ENCODE results near the gene GLO1.
"Not testable (repeated sequence)": the region's sequence is repeated elsewhere in the genome, so short reads cannot be mapped to it uniquely, and the experiment has no call there.

The GLO1 gene

GRCh38 chr6:38705924-38706323, 3.0 kb upstream of the GLO1 start:
- DNase-seq: no peak

GRCh38 chr6:38703949-38704590, 1.1 kb upstream of the GLO1 start:
- DNase-seq: no peak

DNA sequence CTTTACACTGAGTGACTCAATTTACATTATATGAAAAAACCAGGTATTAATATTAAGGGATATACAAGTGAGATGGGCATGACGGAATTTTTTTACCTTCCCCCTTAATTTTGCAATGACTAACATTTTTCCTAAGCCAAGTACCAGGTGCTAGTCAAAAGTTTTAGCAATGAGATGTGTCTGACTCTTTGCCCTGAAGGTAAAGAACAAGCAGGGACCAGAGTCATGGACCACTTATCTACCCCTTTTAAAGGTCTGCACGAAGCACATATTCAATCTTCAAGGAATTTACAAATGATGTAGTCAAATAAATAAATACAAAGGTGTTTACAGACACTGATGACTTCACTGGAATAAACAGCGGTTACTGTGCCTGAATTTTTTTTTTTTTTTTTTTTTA, 1.4 kb downstream of the GLO1 start:
- no peak for DNase-seq

GRCh38 chr6:38699702-38700101, 3.2 kb downstream of the GLO1 start:
- DNase-seq: not testable (repeated sequence)

DNA sequence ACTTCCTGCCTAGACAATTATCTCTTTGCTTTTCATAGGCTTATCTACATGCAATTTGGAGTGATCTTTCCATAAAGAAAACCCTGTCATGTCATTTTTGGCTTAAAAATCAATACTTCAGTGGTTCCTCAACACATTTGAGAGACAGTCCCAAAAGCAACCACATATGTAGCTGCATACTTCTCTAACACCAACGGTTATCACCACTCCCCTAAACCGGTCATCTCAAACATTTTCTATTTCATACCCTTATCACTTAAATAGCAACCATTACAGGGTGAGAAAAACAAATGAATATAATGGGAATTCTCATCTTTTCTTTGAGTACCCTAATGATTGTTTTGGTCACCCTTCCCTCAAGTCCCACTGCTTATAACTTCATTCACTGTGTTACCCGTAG, 5.1 kb downstream of the GLO1 start:
- DNase-seq: no peak

DNA sequence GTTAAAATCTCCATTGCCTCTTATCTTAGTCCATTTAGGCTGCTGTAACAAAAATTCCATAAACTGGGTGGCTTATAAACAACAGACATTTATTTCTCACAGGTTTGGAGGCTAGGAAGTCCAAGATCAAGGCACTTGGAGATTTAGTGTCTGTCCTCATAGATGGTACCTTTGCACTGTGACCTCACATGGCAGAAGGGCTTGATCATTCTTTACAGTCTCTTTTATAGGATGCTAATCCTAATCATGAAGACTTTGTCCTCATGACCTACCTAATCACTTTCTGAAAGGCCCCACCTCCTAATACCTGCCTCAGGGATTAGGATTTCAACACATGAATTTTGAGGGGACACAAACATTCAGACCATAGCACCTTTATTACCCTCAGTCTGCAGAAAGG, 6.6 kb downstream of the GLO1 start:
- no peak for DNase-seq

- no peak for DNase-seq
These were observed 7.0 kb downstream of the GLO1 start for GRCh38 chr6:38695933-38696332.

DNA sequence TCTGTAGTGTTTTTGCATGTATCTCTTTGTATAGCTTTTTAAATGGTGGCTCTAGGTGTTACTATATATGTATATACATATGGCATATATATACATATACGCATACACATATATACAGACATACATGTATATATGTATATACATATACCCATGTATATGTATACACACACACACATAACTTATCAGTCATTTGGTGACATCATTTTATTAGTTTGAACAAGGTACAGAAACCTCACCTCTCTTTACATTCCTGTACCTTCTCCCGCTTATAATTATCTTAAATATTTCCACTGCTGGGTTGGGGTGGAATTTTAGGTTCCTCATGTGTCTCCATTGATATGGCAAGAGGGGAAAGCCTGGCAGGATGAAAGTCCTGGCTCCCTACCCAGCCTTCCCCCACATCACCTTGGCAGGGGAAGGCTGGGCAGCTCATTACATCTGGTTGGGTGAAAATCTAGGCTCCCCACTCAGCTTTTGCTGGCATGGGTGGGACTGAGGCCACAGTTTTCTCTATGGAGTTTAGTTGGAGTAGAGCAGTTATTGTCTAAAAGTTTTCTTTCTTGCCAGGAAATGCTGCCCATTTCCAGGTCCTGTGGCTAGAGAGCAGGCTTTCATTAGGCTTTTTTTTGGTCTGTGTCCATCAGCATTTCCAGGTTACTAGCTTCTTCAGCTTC, 7.6 kb downstream of the GLO1 start:
- DNase-seq: peak in 11 of 51 donors; percentile 5 to 35 (median 20)

GRCh38 chr6:38688579-38689087, 14.3 kb downstream of the GLO1 start:
- DNase-seq: peak in 5 of 51 donors; percentile 3 to 12 (median 10)

DNA sequence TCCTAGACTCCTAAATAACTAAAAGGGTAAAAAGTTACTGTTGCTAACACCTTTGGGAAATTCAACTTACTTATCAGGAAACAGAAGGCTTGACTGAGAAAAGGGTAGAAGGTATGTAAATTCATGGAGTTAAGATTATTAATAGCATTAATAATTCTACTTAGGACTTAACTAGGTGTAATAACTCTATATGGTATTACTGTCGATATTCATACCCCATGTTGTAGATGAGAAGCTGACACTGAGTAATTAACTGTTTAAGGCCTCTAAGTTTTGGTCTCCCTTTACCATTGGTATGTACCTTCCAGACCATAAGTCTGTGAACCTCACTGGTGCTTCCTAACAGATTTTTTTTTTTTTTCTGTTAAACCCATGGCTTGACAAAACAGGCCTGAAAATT, 15.4 kb downstream of the GLO1 start:
- no peak for DNase-seq

DNA sequence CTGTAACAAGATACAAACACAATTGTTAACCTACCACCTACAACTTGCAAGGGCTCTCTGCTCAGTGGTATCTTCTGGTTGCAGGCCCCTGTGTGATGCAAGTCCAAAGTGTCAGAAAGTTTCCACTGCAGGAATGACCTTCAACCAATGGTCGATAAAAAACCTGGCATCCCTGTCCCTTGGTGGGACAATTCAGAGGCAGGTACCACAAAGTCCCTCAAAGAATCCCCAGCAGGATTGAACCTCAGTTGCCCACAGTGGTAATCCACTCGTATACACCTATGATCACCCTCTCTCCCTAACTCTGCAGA, 15.9 kb downstream of the GLO1 start:
- no peak for DNase-seq

GRCh38 chr6:38686270-38687042, 16.5 kb downstream of the GLO1 start:
- DNase-seq: no peak

DNA sequence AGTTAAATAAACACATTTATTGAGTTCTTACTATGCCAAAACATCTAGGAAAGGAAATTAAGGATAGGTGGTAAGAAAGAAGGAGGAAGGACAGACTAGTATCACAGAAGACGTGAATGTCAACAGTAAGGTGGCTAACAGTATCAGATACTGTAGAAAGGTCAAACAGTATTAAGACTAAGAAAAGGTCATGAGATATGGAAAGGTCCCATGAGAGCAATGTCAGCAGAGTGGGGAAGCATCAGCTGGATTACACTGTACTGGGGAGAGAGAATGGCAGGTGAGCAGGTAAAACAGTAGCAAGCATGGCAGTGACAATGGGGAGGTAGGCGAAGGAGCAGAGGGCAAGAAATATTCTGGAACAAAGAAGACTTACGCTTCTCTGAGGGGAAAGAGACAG, 18.0 kb downstream of the GLO1 start:
- DNase-seq: no peak

GRCh38 chr6:38684237-38684636, 18.7 kb downstream of the GLO1 start:
- DNase-seq: no peak

DNA sequence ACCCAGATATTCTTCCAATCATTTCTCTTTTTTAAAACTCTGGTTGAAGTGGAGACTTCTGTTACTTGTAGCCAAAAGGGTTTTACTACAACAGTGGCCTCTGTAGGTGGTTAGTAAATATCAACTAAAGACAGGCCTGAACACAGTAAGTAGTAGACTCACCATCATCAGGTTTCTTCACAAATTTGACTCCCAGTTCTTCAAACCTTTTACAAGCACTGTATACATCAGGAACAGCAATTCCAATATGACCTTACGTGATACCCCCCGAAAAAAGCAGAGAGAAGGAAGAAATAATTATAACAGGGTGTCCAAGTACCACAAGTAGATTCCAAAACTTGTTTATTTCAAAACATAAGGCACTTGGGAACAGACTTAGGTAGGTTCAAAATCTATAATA, 21.1 kb downstream of the GLO1 start:
- no peak for DNase-seq

GRCh38 chr6:38679668-38680067, 23.3 kb downstream of the GLO1 start:
- DNase-seq: no peak

DNA sequence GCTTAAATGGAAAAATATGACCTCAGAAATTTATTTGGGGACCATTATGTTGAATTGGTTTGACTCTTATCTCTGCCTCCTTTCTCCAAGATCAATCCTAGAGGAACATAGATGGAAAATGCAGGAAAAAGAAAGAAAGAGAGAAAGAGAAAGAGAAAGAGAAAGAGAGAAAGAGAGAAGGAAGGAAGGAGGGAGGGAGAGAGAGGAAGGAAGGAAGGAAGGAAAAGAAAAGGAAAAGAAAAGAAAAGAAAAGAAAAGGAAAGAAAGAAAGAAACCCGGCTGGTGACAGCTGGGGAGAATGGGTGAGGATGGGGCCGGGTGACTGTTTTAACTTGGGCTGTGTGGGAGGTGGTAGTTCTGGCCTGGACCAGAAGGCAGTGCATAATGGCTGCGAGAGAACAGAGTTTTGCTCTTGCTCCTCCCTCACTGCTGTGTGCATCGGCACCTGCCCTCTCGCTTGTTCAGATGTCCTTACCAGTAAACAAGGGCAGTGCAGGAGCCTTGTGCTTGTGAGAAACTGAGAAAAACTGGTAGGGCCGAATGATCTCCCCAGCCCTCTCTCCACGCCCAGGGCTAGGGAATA, 24.7 kb downstream of the GLO1 start:
- DNase-seq: no peak

DNA sequence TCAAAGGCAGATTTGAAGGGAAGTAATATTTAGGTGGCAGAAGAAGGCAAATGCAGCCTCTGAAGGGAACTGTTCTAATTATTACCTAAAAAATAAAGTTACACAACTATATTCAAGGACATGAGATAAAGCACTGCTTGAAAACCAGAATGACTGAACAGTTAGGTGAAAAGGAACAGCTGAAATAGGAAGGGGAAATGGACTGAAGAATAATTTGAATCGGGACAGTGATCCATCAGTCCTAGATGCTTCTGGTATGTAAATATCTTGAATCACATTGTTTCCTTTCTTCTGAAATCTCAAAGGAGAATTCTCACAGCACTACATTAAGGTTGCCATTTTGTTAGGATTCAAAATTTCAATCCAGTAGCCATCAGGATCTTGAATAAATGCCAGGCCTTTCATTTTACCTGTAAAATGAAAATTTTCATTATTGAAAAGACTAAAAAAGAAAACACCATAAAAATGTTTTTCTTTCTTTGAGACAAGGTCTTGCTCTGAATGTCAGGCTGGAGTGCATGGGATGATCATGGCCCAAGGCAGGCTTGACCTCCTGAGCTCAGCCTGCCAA, 25.9 kb downstream of the GLO1 start:
- no peak for DNase-seq

DNA sequence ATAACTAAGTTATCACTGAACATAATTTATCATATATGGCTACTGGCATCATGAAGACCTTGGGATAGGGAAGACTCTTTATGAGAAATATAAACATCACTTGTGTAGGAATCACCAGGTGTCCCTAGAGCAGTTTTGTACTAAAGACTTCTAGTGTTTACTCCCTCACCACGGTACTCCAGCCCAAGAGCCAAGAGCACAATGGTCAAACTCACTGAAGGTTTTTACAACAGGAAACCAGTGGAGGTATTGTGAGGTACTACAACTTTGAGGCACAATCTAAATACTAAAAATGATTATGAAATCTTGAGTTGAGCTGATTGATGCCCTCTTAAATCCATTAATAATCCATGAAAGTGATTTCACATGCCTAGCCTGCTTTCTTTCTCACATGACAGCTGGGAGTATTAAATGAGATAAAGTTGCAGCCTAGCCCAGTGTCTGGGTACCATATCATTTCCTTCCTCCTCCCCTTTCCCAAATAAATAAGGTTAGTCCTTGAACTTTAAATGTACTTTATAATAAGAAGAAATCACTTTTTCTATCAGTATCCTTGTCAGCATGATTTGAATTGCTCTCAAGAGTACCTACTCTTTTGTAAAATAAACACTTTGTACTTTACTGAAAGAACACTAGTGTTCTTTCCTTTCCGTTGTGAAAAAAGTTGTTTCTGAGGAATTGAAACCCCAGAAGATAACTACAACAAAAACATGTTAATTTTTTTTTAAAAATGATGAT, 26.5 kb downstream of the GLO1 start:
- no peak for DNase-seq

GRCh38 chr6:38673397-38674165, 29.4 kb downstream of the GLO1 start:
- no peak for DNase-seq
